Nephron progenitor cell (in vitro differentiated cells): ENCODE data around the gene AP5Z1.
A peak's percentile ranks its signal among the peaks of the same experiment; 100 is the strongest.

ENCODE experiments used
- DNase-seq: peaks from one replicate; pipeline ENCODE4 v3.0.0; 2021
- H3K27ac Mint-ChIP-seq: 2 replicates; pipeline ENCODE4 v1.8.0; 2021; ENCODE audit warnings: mild to moderate bottlenecking, moderate library complexity, mixed read lengths
- H3K27me3 Mint-ChIP-seq: 2 replicates; pipeline ENCODE4 v1.8.0; 2021; ENCODE audit warnings: mild to moderate bottlenecking, low read depth, mixed read lengths; ENCODE audit not compliant: poor library complexity
- H3K36me3 Mint-ChIP-seq: 2 replicates; pipeline ENCODE4 v1.8.0; 2021; ENCODE audit warnings: low read depth, mixed read lengths
- H3K4me1 Mint-ChIP-seq: 2 replicates; pipeline ENCODE4 v1.8.0; 2021; ENCODE audit warnings: mixed read lengths
- H3K4me3 Mint-ChIP-seq: 2 replicates; pipeline ENCODE4 v1.8.0; 2021; ENCODE audit warnings: mild to moderate bottlenecking, moderate library complexity, mixed read lengths
- H3K9me3 Mint-ChIP-seq: 2 replicates; pipeline ENCODE4 v1.8.0; 2021; ENCODE audit warnings: mild to moderate bottlenecking, moderate library complexity, mixed read lengths
- TF ChIP-seq, protein P1 (sequence below): fragments of 200-600 bp; sonication (generic); IDR thresholded peaks from 2 replicates; pipeline ENCODE4 v1.5.0; 2021; ENCODE audit warnings: antibody characterized with exemption

AP5Z1 gene

GRCh38 chr7:4744391-4745264 lies 30.8 kb upstream of the AP5Z1 start:
- TF ChIP-seq, protein P1, sequence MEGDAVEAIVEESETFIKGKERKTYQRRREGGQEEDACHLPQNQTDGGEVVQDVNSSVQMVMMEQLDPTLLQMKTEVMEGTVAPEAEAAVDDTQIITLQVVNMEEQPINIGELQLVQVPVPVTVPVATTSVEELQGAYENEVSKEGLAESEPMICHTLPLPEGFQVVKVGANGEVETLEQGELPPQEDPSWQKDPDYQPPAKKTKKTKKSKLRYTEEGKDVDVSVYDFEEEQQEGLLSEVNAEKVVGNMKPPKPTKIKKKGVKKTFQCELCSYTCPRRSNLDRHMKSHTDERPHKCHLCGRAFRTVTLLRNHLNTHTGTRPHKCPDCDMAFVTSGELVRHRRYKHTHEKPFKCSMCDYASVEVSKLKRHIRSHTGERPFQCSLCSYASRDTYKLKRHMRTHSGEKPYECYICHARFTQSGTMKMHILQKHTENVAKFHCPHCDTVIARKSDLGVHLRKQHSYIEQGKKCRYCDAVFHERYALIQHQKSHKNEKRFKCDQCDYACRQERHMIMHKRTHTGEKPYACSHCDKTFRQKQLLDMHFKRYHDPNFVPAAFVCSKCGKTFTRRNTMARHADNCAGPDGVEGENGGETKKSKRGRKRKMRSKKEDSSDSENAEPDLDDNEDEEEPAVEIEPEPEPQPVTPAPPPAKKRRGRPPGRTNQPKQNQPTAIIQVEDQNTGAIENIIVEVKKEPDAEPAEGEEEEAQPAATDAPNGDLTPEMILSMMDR: no peak
- Mint-ChIP-seq H3K27ac (peak overlapping the region; percentile 99), H3K4me1 (peaks cover 89% of the 10 kb centered on the region), H3K27me3 (peaks cover 4% of the 10 kb centered on the region), H3K4me3 (peak overlapping the region; percentile 56), H3K36me3 (peaks cover 59% of the 10 kb centered on the region), H3K9me3 (no peaks in the 10 kb centered on the region)
- DNase-seq: peak; percentile 97

DNA sequence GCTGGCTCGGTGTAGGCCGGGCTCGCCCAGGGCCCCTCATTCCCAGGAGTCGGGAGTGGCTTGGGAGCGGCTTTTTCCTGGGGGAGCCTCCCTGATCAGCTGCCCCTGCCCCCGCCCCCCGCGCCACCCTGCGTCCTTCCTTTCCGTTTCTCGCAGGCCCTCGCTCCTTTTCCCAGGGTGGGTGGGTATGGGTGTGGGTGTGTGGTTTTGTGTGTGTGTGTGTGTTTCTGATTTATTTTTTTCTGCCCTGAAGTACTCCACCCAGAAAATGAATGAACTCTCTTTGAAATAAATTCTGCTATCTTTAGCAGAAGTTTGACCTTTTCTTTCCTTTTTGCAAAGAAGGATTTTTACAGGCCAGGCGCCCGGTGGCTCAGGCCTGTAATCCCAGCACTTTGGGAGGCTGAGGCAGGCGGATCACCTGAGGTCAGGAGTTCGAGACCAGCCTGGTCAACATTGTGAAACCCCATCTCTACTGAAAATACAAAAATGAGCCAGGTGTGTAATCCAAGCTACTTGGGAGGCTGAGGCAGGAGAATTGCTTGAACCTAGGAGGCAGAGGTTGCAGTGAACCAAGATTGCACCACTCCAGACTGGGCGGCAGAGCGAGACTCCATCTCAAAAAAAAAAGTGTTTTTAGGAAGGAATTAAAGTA lies 30.0 kb upstream of the AP5Z1 start:
- peaks cover 59% of the 10 kb centered on the region for H3K36me3 Mint-ChIP-seq
- TF ChIP-seq, protein P1: no peak
- H3K9me3 Mint-ChIP-seq: no peaks in the 10 kb centered on the region
- peak overlapping the region; percentile 52 for H3K4me3 Mint-ChIP-seq
- H3K4me1 Mint-ChIP-seq: peaks cover 85% of the 10 kb centered on the region
- H3K27me3 Mint-ChIP-seq: peaks cover 2% of the 10 kb centered on the region
- no peak for DNase-seq
- peak overlapping the region; percentile 99 for H3K27ac Mint-ChIP-seq

GRCh38 chr7:4745971-4746919 lies 29.2 kb upstream of the AP5Z1 start:
- Mint-ChIP-seq H3K4me3 (peak overlapping the region; percentile 38), H3K4me1 (peaks cover 77% of the 10 kb centered on the region), H3K36me3 (peaks cover 51% of the 10 kb centered on the region)

DNA sequence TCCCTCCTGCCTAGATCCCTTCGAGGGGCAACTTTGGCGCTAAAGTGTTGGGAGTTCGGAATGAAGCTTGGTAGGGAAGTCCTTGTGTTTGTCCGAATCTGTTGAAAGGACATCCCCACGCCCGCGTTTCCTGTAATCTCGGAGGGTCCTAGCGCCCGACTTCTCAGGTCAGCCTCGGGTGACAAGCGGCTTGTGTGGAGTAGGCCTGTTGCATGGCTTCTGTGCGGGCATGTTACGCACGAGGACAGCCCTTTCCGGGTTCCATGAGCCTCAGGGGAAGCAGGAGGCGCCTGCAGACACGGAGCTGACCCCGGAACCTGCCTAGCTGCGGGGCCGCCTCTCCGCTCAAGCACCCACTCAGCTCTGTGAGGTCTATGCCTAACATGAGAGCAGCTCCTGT lies 28.4 kb upstream of the AP5Z1 start:
- H3K4me1 Mint-ChIP-seq: peaks cover 71% of the 10 kb centered on the region
- TF ChIP-seq, protein P1: no peak
- H3K27me3 Mint-ChIP-seq: peaks cover 2% of the 10 kb centered on the region
- no peaks in the 10 kb centered on the region for H3K9me3 Mint-ChIP-seq
- H3K4me3 Mint-ChIP-seq: no peak overlapping the region
- H3K36me3 Mint-ChIP-seq: peaks cover 45% of the 10 kb centered on the region
- H3K27ac Mint-ChIP-seq: no peak overlapping the region
- no peak for DNase-seq

More at GRCh38 chr7:4745971-4746919, 29.2 kb upstream of the AP5Z1 start:
- peaks cover 2% of the 10 kb centered on the region for H3K27me3 Mint-ChIP-seq
- H3K27ac Mint-ChIP-seq: peak overlapping the region; percentile 99
- TF ChIP-seq, protein P1: no peak
- DNase-seq: no peak
- H3K9me3 Mint-ChIP-seq: no peaks in the 10 kb centered on the region

GRCh38 chr7:4747746-4748145 lies 27.7 kb upstream of the AP5Z1 start:
- Mint-ChIP-seq H3K4me3 (peak overlapping the region; percentile 54), H3K9me3 (no peaks in the 10 kb centered on the region), H3K27me3 (peaks cover 2% of the 10 kb centered on the region), H3K4me1 (peaks cover 64% of the 10 kb centered on the region), H3K36me3 (peaks cover 38% of the 10 kb centered on the region), H3K27ac (peak overlapping the region; percentile 96)
- DNase-seq: no peak
- TF ChIP-seq, protein P1: no peak
